HG03439 (cell line): ENCODE data around the gene SEPTIN3.
A peak's percentile ranks its signal among the peaks of the same experiment; 100 is the strongest.

Source experiments
- ATAC-seq: cut with Tn5 transposase; IDR thresholded peaks from one replicate; pipeline ENCODE4 v1.9.1; 2021; ENCODE audit warnings: mild to moderate bottlenecking, moderate library complexity; ENCODE audit not compliant: unreplicated experiment

SEPTIN3 gene

DNA sequence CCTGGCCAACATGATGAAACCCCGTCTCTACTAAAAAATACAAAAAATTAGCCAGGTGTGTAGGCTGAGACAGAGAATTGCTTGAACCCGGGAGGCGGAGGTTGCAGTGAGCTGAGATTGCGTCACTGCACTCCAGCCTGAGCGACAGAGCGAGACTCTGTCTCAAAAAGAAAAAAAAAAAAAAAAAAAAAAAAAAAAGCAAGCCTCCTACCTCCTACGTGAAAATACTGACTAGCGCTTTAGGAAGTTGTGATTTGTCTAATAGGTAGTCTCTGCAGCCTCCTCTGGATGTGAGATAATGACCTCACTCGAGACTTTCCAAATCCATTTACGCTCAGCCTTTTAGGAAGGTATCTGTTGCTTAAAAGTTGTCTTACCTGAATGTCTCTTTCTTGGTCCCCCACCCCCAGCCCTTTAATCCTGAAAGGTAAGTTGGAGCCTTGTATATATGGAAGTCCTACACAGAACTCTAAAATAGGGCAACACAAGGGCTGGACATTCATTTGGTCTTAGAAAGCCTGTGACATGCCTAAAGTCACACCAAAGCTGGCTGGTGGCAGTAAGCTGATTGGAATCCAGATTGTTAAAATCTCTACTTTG is 5.5 kb downstream of the SEPTIN3 start:
- ATAC-seq = no peak

- no peak for ATAC-seq
These were observed 6.2 kb downstream of the SEPTIN3 start for GRCh38 chr22:41975299-41976069.

- ATAC-seq = no peak
These were observed 7.0 kb downstream of the SEPTIN3 start for GRCh38 chr22:41976070-41976901.

GRCh38 chr22:41976961-41977566 is 7.8 kb downstream of the SEPTIN3 start:
- no peak for ATAC-seq

GRCh38 chr22:41978732-41979131 is 9.5 kb downstream of the SEPTIN3 start:
- ATAC-seq = no peak

GRCh38 chr22:41979423-41980250 is 10.4 kb downstream of the SEPTIN3 start:
- no peak for ATAC-seq

DNA sequence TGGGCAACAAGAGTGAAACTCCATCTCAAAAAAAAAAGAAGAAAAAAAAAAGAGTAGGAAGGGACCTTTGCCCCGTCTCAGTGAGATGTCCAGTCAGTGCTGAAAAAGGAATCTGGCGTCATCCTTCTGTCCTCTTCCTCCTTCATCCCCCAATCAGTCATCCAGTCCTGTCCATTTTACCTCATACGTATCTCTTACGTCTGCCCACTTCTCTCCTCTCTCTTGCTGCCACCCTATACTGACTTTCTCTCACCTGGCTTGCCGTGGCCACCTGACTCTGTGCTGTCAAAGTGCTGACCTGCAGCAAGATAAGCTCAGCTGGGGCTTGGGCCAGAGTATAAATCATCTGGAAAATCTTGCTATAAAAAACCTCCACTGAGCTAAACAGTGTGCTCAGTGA is 13.6 kb downstream of the SEPTIN3 start:
- ATAC-seq = no peak

DNA sequence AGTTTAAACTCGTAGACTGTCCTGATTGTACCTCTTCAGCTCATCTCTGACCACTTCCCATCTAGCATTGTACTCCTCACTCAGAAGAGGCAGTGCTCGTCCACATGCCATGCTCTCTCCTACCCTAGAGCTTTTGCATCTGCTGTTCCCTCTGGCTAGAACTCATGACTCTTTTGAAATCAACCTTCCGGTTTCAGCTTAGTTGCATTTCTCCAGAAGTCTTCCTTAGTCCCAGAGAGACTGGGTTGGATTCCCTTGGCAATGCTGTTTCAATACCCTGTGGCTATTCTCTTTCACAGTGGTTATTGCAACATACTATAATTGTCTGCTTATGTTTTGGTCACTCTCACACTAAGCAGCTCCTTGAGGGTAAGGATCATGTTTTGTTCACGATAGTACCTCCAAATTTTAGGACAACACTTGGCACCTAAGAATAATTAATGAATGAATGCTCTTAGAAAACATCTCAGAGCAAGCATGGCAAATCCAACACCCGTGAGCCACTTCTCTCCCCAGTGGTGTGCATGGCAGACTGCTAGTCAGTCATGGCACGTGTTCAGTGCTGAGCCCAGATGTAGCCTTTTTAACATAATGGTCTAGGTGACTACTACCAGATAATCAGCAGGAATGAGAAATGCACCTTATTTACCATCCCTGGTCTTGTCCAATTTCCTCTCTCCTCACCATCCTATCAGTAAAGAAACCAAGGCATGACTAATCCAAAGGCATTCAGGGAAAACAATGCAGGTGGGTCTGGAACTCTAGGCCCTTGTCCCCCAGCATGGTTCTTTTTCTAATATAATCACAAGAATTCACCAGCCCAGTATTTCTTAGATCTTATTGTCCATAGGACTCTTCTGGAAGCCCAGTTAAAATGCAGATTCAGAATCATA is 14.5 kb downstream of the SEPTIN3 start:
- ATAC-seq = no peak

GRCh38 chr22:41987276-41987675 is 18.0 kb downstream of the SEPTIN3 start:
- ATAC-seq = no peak

DNA sequence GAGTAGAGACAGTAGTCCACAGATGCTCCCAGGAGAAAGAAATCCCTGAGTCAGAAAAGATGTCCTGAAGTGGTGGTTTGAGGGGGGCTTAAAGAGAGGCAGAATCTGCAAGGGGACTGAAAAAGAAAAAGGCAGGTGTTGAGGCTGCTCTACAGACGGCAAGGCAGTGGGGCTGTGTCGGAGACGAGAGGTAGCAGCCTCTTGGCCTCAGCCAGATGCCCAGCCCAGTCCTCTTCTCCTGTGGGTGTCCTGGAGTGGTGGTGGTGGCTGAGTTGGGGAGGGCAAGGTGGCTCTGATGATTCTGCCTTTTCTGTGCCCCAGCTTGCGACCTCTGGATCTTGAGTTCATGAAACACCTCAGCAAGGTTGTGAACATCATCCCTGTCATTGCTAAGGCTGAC is 20.0 kb downstream of the SEPTIN3 start:
- no peak for ATAC-seq

DNA sequence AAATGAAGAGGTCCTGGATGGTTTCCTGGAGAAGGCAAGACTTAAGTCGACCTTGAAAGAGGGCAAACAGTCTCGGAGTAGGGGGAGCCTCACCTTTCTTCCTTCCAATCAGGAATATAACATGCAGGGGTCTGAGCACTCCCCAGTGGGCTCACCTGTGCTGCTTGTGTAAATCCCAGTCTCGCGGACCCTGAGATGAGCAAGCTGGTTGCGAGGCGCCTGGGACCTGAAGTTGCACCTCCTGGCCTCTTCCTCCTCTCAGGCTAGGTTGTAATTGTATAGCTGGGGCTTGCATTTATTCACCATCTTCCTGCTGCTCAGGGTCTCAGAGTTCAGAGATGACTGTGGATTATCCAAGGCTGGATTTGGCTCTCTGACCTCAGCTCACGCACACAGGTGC is 21.9 kb downstream of the SEPTIN3 start:
- ATAC-seq = no peak

DNA sequence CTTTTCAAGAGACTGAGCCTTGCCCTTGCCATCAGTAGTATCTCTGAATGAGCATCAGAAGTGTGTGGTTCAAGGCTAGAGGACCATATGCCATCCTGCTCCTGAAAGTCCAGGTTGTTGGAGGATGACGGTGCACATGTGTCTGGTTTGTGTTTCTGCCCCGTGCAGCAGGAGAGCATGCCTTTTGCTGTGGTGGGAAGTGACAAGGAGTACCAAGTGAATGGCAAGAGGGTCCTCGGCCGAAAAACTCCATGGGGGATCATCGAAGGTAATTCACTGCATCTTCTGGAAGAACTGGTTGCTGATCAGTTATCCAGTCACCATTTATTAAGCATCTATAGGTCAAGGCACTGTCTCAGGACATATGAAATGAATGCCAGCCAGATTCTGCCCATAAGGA is 23.3 kb downstream of the SEPTIN3 start:
- no peak for ATAC-seq

DNA sequence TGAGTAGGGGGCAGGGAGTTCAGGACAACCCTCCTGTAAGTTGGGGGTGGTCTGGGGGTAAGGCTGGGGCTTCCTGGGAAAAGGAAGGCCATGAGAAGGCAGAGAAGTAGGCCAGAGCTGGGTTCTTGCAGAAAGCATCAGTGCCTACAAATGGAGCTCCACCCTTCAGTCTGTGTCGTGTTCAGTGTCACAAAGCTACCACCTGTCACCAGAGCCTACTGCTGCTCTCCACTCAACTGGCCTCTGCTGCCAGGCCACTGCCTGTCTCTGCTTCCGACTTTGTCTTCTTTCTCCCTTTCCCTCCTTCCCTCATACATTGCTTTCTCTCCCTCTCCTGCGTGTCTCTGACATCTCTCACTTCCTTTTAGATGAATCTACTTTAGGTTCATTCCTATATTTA is 26.0 kb downstream of the SEPTIN3 start:
- ATAC-seq = no peak

DNA sequence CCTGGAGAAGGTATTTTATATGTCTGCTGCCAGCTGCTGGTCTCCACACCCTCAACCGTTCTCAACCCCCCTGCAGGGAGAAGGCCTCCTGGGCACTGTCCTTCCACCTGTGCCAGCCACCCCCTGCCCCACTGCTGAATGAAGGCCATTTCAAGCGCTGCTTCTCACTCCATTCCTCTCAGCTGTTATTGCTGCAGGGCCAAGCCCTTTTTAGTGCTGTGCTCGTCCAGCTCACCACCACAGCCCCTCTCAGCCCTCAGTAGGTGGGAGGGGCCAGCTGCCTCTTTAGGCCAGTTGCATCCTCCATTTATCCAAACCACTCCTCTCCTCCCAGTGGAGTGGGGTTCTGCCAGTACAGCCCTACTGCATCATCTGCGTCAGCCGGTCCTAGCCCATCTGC is 27.6 kb downstream of the SEPTIN3 start:
- no peak for ATAC-seq

GRCh38 chr22:41998361-41999261 is 29.4 kb downstream of the SEPTIN3 start, which contains the start of gene WBP2NL:
TSS of gene WBP2NL (plus strand) at chr22:41998788. CDS start at chr22:41998819, 31 bp downstream.
- peak; percentile 62 for ATAC-seq

DNA sequence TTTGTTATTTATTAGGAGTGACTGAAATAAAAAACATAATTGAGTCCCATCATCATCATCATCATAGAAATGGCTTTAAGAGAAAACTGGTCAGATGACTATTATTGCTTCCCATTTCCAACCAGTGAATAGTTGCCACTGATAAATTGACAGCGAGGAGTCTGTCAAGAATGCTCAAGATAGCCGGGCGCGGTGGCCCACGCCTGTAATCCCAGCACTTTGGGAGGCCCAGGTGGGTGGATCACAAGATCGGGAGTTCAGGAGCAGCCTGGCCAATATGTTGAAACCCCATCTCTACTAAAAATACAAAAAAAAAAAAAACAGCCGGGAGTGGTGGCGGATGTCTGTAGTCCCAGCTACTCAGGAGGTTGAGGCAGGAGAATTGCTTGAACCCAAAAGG is 31.2 kb downstream of the SEPTIN3 start:
- ATAC-seq = no peak

DNA sequence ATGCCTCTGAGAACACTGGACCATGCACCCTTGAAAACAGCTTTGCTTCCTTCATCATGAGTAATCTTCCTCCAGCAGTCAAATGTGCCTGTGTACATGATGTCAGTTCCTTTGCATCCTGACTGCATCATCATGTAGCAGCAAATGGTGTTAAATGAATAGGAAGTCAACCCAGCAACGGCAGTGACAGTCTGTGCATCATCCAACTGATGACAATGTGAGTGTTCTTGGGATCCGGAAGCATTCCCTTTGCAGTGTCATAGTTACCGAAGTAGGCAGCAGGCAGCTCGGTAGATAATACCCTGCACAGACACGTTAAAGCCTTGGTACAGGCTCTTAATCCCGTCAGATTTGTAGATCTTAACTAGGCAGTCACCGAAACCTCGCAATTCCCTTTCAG is 31.9 kb downstream of the SEPTIN3 start:
- no peak for ATAC-seq

- no peak for ATAC-seq
These were observed 32.5 kb downstream of the SEPTIN3 start for GRCh38 chr22:42001706-42002105.
